GM23248 (cell line): Measurements from ENCODE around the gene SPRED3. TPM values are rescaled to one million over a fixed set of nuclear protein-coding genes. Genes with fewer than 3 reads are reported as not detected.
A peak's percentile ranks its signal among the peaks of the same experiment; 100 is the strongest.
"Not testable (repeated sequence)": the region's sequence is repeated elsewhere in the genome, so short reads cannot be mapped to it uniquely, and the experiment has no call there.

Experiments
- DNase-seq: peaks from one replicate; pipeline ENCODE4 v3.0.0-alpha.2; 2015
- H2AFZ ChIP-seq: fragments of 200-600 bp; sonication (generic); 2 replicates; pipeline ENCODE4 v1.6.1; 2016; ENCODE audit warnings: antibody characterized with exemption
- H3F3A ChIP-seq: fragments of 200-600 bp; sonication (generic); 2 replicates; pipeline ENCODE4 v1.6.1; 2016; ENCODE audit warnings: mild to moderate bottlenecking, antibody characterized with exemption, mixed run types; ENCODE audit not compliant: insufficient read depth
- H3K27ac ChIP-seq: fragments of 200-600 bp; sonication (generic); 2 replicates; pipeline ENCODE4 v1.5.1; 2016; ENCODE audit warnings: mild to moderate bottlenecking
- H3K27me3 ChIP-seq: fragments of 200-600 bp; sonication (generic); replicated peaks from 2 replicates; pipeline ENCODE4 v1.6.1; 2016; ENCODE audit warnings: mild to moderate bottlenecking; ENCODE audit not compliant: insufficient read depth
- H3K36me3 ChIP-seq: fragments of 200-600 bp; sonication (generic); 2 replicates; pipeline ENCODE4 v1.6.1; 2016; ENCODE audit warnings: low read depth, mild to moderate bottlenecking
- H3K4me1 ChIP-seq: fragments of 200-600 bp; sonication (generic); 2 replicates; pipeline ENCODE4 v1.6.1; 2016; ENCODE audit warnings: mild to moderate bottlenecking; ENCODE audit not compliant: insufficient read depth
- H3K4me2 ChIP-seq: fragments of 200-600 bp; sonication (generic); one replicate; pipeline ENCODE4 v1.6.1; 2016; ENCODE audit warnings: mild to moderate bottlenecking; ENCODE audit not compliant: unreplicated experiment
- H3K4me3 ChIP-seq: fragments of 200-600 bp; sonication (generic); 2 replicates; pipeline ENCODE4 v1.5.1; 2016; ENCODE audit warnings: mild to moderate bottlenecking
- H3K79me2 ChIP-seq: fragments of 200-600 bp; sonication (generic); 2 replicates; pipeline ENCODE4 v1.6.1; 2016; ENCODE audit warnings: mild to moderate bottlenecking; ENCODE audit not compliant: insufficient read depth
- H3K9ac ChIP-seq: fragments of 200-600 bp; sonication (generic); 2 replicates; pipeline ENCODE4 v1.6.1; 2016; ENCODE audit warnings: mild to moderate bottlenecking
- H3K9me2 ChIP-seq: fragments of 200-600 bp; sonication (generic); 2 replicates; pipeline ENCODE4 v1.6.1; 2016; ENCODE audit warnings: mixed run types, mild to moderate bottlenecking, moderate library complexity; ENCODE audit not compliant: insufficient read depth
- H3K9me3 ChIP-seq: fragments of 200-600 bp; sonication (generic); one replicate; pipeline ENCODE4 v1.6.1; 2017; ENCODE audit warnings: low read depth
- H4K20me1 ChIP-seq: fragments of 200-600 bp; sonication (generic); 2 replicates; pipeline ENCODE4 v1.6.0; 2016; ENCODE audit not compliant: insufficient read depth
- EZH2 ChIP-seq: fragments of 200-600 bp; sonication (generic); IDR thresholded peaks from 2 replicates; pipeline ENCODE4 v1.6.1; 2018; ENCODE audit warnings: antibody characterized with exemption, mild to moderate bottlenecking; ENCODE audit not compliant: insufficient read depth, poor library complexity, severe bottlenecking
- EZH2phosphoT487 ChIP-seq: fragments of 200-600 bp; sonication (generic); IDR thresholded peaks from 2 replicates; pipeline ENCODE4 v1.6.1; 2018; ENCODE audit warnings: antibody characterized with exemption, moderate library complexity, mild to moderate bottlenecking, low read depth; ENCODE audit not compliant: insufficient read depth
- WGBS, 2 experiments: methylation state at CpG; one replicate each; pipeline ENCODE4 v1.1.6; 2015 to 2017; ENCODE audit warnings: low lambda C conversion rate in 2 of 2, low coverage in 1 of 2; ENCODE audit errors: missing lambda C conversion rate in 2 of 2; 5-methylcytosine and 5-hydroxymethylcytosine counted together
- in situ Hi-C: fragments of 300-500 bp; cut with MboI; formaldehyde crosslinking; loops from 2 replicates; pipeline ENCODE4 v1.15.0; 2020
- polyA plus RNA-seq: library from polyadenylated mRNA; unstranded; fragments of >200 nt; fragmentation: Nextera tagmentation; extraction: Ambion mirVana; gene quantifications from 2 replicates; pipeline ENCODE4 v1.2.1, GENCODE V29; 2016
- total RNA-seq: library from RNA; depleted of rRNA; stranded (reverse); fragments of >200 nt; shearing (Covaris generic); gene quantifications from 2 replicates; pipeline ENCODE4 v1.2.3, GENCODE V29; 2014

SPRED3 gene
- total and polyA plus RNA-seq, 2 experiments from 2014 or later: 1.8 to 2.1 TPM

DNA sequence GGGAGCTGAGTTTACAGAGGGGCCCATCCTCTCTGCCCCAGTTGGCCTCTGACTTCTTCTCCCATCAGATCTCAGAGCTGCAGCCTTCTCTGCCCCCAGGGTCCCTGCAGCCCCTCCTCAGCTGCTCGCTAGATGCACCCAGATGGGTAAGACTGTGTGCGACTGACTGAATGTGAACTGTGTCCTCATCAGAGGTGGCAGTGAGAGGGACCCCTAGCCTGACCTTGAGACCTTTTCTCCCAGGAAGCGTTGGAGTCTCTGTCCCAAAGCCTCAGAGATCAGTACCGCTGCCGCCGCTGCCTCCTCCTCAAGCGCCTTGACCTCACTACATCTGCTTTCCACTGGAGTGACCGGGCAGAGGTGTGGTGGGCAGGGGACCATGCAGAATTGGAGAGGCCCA, 16.8 kb downstream of the SPRED3 start:
- Histone ChIP-seq H3K9me2 (no peaks in the 10 kb centered on the region), H3K9me3 (no peaks in the 10 kb centered on the region), H3F3A (0 out of 2 replicates have a peak, but pooled peaks cover 4% of the 10 kb centered on the region), H3K4me1 (0 out of 2 replicates have a peak, but pooled peaks cover 4% of the 10 kb centered on the region), H3K4me2 (no peak overlapping the region), H3K4me3 (no peak overlapping the region), H3K36me3 (no peaks in the 10 kb centered on the region), H3K79me2 (peaks cover 4% of the 10 kb centered on the region), H3K27ac (no peak overlapping the region), H3K9ac (no peak overlapping the region), H2AFZ (no peak overlapping the region), H4K20me1 (no peaks in the 10 kb centered on the region), H3K27me3 (no peaks in the 10 kb centered on the region)
- in situ Hi-C loops: no loop called here
- TF ChIP-seq EZH2phosphoT487: no peak
- no peak for TF ChIP-seq EZH2
- no peak for DNase-seq
- 93 to 97% methylated on average over 8 of the region's 8 CpGs for WGBS, 2 experiments

DNA sequence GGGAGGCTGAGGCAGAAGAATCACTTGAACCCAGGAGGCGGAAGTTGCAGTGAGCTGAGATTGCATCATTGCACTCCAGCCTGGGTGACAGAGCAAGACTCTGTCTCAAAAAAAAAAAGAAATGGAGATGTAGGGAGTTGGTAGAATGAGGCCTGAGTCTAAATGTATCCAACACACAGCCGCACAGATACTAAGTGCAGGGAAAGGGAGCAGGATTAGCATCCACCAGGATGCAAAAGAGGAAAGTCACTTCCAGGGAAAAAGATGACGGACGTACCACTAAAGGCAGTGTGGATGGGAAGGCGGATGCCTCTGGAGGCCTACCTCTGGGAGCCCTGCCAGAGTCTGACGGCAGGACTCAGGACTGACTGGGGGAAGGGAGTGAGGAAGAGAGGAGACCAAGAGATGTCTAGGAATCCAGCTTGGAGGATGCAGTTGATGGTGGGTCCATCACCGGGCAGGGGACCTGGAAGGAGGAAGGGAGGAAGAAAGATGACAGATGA, 21.2 kb downstream of the SPRED3 start:
- Histone ChIP-seq H3K9me2 (no peaks in the 10 kb centered on the region), H3K4me2 (no peak overlapping the region), H3K79me2 (no peaks in the 10 kb centered on the region), H3K9me3 (no peaks in the 10 kb centered on the region), H3K4me1 (no peaks in the 10 kb centered on the region), H3K27ac (no peak overlapping the region), H4K20me1 (no peaks in the 10 kb centered on the region), H3K4me3 (no peak overlapping the region), H3K36me3 (no peaks in the 10 kb centered on the region), H3K27me3 (no peaks in the 10 kb centered on the region), H3K9ac (no peak overlapping the region), H2AFZ (no peak overlapping the region), H3F3A (0 out of 2 replicates have a peak, but pooled peaks cover 4% of the 10 kb centered on the region)
- peak; percentile 70 for DNase-seq
- TF ChIP-seq EZH2phosphoT487: no peak
- no peak for TF ChIP-seq EZH2
- WGBS, 2 experiments: 30% methylated on average over 7 of the region's 7 CpGs
- in situ Hi-C loops: loop anchor here (10.0 kb wide), 1 partner anchor 225 kb away; no protein-coding TSS in a partner anchor

DNA sequence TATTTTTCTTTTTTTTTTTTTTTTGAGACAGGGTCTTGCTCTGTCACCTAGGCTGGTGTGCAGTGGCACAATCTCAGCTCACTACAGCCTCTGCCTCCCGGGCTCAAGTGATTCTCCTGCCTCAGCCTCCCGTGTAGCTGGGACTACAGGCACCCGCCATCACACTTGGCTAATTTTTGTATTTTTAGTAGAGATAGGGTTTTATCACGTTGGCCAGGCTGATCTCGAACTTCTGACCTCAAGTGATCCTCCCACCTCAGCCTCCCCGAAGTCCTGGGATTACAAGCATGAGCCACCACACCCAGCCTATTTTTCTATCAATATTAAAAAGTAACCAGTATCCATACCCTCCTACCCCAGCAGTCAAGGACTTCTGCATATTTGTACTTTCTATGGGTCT, 21.9 kb downstream of the SPRED3 start:
- not testable (repeated sequence) for H3K36me3 ChIP-seq, H4K20me1 ChIP-seq, H3K27me3 ChIP-seq, H3K4me2 ChIP-seq, H3F3A ChIP-seq, H2AFZ ChIP-seq, H3K9ac ChIP-seq, H3K27ac ChIP-seq, H3K4me1 ChIP-seq, H3K9me2 ChIP-seq, H3K9me3 ChIP-seq, DNase-seq, H3K4me3 ChIP-seq, H3K79me2 ChIP-seq
- WGBS, 2 experiments: 57 to 61% methylated on average over 6 of the region's 6 CpGs
- in situ Hi-C loops: loop anchor here (10.0 kb wide), 1 partner anchor 224 kb away; no protein-coding TSS in a partner anchor

DNA sequence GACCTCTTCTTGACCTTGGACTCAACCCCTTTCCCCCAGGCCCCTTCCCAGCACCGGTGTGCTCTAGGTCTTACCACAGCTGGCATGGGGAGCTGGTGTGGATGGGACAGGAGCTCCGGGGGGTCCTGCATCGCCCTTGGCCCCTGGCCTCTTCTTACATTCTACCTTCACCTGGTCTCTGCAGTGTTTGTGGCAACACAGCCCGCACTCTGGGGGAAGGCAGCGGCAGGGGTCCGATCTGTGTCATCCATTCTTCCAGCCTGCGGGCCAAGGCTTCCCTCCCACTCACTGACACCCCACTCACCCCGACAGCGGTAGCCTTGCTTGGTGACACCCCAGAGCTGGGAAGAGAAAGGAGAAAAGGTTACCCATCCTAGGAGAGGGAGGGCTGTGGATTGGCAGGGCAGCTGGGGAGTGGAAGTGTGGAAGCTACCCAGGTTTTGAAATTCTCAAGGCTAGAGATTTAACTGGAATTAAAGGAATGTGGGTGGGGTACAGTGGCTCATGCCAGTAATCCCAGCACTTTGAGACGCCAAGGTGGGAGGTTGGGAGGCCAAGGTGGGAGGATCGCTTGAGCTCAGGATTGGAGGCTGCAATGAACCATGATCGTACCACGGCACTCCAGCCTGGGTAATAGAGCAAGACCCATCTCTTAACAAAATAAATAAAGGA, 22.7 kb downstream of the SPRED3 start:
- Histone ChIP-seq H3K9me2 (no peaks in the 10 kb centered on the region), H3K79me2 (no peaks in the 10 kb centered on the region), H3K4me2 (no peak overlapping the region), H3K9ac (no peak overlapping the region), H3K36me3 (no peaks in the 10 kb centered on the region), H3K9me3 (no peaks in the 10 kb centered on the region), H4K20me1 (no peaks in the 10 kb centered on the region), H3K4me3 (no peak overlapping the region), H3K27ac (no peak overlapping the region), H3K4me1 (no peaks in the 10 kb centered on the region), H2AFZ (no peak overlapping the region), H3F3A (0 out of 2 replicates have a peak, but pooled peaks cover 4% of the 10 kb centered on the region), H3K27me3 (no peaks in the 10 kb centered on the region)
- DNase-seq: no peak
- in situ Hi-C loops: loop anchor here (10.0 kb wide), 1 partner anchor 224 kb away; no protein-coding TSS in a partner anchor
- WGBS, 2 experiments: 78 to 87% methylated on average over 11 to 13 of the region's 13 CpGs
- TF ChIP-seq EZH2 (no peak), EZH2phosphoT487 (no peak)

DNA sequence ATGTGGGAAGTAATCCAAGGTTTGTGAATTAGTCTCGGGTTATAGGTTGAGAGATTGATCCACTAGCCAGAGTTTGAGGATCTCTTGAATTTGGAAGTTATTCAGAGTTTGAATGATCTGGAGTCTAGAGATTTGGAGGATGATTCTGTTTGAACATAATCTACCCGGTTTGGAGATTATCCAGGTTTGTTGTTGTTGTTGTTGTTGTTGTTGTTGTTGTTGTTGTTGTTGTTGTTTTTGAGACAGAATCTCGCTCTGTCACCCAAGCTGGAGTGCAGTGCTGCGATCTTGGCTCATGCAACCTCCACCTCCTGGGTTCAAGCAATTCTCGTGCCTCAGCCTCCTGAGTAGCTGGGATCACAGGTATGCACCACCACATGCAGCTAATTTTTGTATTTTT, 23.4 kb downstream of the SPRED3 start:
- not testable (repeated sequence) for H3K9me2 ChIP-seq, H3F3A ChIP-seq, H3K4me3 ChIP-seq, H3K27ac ChIP-seq, H3K9ac ChIP-seq, H3K4me1 ChIP-seq, H3K9me3 ChIP-seq, H4K20me1 ChIP-seq, H2AFZ ChIP-seq, H3K36me3 ChIP-seq, DNase-seq, H3K27me3 ChIP-seq, H3K79me2 ChIP-seq, H3K4me2 ChIP-seq
- WGBS, 2 experiments: 79 to 88% methylated on average over 5 of the region's 5 CpGs
- in situ Hi-C loops: loop anchor here (10.0 kb wide), 1 partner anchor 223 kb away; no protein-coding TSS in a partner anchor
